GM19467 (cell line): ENCODE results near the gene MYO1G.

Experiments
- ATAC-seq: cut with Tn5 transposase; IDR thresholded peaks from one replicate; pipeline ENCODE4 v1.9.1; 2021; ENCODE audit warnings: mild to moderate bottlenecking, moderate library complexity; ENCODE audit not compliant: unreplicated experiment

The MYO1G gene

DNA sequence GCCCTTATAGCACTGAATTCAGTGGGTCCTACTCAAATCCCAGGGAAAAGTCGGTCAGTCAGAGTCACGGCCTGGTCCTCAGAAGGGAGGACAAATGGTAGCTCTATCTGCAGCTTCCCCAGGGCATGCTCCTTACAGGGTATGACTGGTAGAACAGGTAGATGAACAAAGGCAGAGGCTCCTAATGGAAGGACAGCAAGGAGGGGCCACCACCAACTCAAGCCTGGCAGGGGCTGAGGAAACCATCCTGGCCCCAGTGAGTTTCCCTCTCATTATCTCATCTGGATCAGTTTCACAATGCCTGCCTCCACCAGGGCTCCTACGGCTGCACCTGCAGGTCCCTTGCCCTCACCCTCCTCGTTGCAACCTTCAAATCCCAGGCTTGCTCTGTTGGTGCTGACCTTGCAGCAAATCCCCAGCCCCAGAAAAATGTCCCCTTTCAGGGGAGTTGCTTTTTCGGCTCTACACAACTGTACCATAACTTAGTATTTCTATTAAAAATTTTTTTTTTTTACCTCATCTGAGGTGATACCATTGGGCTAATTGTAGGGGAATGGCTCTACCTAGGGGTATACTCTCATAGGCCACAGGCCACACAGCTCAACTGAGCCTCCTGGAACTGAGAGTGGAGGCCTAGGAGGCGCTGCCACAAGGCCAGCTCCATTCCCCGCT lies 2.4 kb upstream of the MYO1G start:
- ATAC-seq, result no peak

DNA sequence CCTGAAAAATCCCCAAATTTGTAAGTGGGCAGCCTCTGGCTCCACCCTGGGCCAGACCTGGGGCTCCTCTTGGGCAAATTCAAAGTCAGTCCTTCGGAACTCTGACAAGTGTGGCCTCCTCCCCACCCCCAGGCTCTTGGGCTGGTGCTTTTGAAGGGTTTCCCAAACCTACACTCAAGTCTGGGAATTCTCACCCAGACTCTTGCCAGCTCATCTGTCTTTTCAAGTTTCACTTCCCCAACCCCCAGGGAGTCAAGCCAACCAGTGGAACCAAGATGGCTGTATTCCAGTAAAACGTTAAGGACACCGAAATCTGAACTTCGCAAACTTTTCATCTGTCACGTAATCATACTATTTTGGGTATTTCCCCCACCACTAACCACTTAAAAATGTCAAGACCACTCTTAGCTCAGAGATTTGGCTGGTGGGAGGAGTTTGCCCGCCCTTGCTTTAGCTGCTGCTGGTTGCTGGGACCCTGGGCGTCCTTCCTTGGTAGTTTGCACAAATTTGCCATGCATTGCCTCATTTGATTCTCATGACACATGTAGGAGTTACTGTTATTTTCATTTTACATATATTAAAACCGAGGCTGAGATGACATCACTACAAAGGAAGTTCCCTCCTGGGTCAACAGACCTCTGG lies 1.7 kb upstream of the MYO1G start:
- peak; percentile 33 for ATAC-seq

DNA sequence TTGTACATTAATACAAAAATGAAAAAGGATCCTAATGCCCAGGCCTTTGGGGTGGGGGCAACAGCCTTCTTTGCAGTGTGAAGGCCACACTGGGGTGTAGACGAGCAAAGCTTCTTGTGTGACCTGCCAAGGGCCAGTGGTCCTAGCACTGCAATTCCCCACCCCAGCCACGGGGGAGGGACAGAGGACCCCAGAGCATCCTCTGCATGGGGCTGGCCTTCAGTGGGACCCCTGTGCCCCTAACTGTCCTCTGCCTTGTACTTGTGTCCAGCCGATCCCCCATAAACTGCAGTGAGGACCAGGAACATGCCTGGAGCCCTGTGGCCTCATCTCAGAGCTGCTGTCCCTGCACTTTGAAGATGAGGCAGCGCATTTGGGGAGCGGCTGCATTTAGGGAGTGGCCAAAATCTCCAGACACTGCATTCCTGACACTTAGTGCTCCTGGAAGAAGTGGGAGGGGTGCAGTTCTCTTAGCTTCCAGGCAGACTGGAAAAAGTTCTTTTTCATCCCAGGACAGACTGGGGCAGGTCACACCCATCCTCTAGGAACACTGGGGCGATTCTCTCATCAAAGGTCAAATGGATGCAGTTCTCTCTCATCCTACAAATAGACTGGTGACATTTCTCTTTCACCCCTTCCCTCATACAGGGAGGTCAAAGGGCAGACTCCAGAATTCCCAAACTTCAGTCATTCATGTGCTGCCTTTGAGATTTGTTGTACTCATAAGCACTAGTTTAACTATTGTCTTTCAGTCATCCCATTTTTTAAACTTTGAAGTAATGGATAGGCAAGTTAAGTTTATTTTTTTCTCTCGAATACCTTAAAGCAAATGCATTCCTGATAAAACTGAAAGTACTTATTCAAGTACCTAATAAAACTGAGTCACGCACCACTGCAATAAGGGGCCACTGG lies 922 bp upstream of the MYO1G start:
- peak; percentile 7 for ATAC-seq

DNA sequence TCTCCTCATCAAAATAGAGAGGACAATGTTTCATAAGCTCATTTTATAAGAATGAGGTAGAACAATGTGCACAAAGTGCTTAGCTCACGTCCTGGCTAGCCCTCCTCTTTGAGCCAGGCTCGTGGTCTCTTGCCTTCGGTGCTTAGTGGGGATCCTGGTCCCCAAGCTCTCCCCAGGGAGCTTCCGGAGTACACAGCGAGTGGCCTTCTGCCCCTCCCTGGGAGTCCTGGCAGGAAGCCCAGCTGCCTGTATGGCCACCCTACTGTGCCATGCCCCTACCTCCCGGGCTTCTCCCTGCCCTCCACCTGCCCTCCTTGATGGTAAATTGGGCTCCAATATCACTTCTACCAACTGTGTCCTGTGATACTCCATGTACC lies 868 bp downstream of the MYO1G start:
- no peak for ATAC-seq

DNA sequence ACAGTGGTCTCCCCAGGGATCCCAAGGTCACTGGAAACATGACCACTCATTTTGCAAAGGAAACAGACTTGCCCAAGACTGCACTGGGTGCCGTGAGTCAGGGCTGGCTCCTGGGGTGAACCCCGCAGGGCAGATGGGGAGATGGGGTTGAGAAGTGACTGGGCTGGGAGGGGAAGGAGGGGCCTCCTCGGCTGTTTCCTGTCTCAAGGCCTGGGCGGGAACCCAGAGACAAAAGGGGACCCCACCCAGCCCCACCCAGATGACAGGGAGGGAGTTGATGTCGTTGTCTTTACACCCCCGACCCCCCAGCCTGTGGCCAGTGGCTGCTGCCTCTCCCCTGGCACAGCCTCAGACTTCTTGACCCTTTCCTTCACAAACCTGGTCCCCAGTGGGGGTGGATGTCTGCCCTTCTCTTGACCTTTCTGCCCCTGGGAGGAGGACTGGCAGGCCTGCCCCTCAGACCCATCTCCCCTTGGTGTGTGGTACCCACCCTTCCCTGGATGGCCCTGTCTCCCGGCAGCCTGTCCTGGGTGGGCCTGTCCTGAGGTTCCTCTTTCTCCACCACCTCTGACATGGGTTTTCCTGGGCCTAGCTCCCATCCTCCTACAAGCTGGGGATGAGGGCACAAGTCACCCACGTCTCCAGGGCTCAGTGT lies 1.4 kb downstream of the MYO1G start:
- ATAC-seq, result no peak

DNA sequence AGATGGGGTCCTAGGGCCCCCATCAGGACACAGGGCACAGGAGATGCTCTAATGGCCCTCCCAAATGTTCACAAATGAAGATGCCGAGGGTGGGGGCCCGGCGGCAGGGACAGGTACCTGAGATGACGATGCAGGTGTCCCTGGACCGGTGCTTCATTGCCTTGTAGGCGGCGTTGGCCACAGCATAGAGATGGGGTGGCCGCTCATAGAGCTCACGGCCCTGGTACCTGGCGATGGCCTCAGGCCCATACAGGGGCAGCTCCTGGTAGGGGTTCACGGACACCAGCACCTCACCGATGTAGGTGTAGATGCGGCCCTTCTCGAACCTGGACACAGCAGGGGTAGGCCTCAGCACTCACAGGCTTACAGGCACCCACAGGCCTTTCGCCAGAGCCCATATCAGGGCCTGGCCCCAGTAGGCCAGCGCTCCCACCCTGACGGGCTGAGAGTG lies 2.0 kb downstream of the MYO1G start:
- ATAC-seq, result no peak

DNA sequence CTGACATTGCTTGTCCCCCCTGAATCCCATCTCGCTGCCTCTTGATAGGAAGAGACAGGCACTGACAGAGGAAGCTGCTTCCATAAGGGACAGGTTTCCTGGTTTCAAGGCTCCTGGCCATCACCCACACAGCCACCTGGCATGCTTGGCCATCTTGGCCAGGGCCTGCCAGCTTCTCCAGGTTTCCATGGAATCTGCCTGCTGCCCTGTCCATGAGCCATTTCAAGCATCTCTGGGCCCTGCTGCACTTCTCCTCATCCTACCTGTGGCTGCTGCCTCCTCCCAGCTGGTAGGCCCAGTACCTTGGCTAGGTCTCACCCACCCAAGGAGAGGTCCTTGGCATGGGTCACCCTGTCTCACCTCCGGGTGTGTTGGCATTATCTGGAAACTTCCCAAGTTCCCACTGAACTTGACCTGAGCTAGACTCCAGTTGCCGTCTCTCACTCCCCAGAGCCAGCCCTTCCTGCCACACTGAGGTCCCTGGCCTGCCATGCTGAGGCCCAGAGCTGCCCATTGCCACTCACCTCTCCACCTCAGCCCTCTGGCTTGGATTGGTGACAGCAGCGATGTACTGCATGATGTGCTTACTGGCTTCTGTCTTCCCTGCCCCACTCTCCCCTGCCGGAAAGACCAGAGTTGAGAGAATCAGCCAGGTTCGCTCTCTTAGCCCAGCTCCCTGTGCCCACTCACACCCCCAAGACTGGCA lies 2.6 kb downstream of the MYO1G start:
- no peak for ATAC-seq

DNA sequence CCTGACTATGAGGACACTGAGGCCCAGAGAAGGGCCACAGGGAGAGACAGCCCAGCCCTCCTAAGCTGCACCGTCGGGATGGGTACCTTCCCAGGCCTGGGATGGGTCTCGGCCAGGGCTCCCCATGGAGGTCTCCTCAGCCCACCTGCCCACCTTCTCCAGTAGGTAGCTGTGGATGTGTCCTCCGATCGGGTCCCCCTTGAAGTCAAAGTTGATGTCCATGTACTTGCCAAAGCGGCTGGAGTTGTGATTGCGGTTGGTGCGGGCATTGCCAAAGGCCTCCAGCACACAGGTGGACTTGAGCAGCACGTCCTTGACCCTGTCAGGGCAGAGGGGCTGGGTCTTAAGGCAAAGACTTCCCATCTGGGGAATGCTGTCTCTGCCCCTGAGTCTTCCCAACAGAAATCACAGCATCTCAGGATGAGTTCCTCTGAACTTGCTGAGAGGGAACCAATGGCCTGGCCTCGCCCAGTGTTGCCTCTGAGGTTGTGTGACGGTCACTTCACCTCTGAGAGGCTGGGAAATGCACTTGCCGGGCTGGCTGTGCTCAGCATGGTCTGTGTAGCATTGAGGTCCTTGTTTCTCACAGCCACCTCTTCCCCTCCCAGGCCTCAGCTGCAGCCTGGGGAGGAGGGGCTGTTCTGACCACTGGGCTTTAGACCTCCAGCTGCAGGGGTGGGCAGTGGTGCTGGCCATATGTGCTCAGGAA lies 3.3 kb downstream of the MYO1G start:
- ATAC-seq, result no peak

DNA sequence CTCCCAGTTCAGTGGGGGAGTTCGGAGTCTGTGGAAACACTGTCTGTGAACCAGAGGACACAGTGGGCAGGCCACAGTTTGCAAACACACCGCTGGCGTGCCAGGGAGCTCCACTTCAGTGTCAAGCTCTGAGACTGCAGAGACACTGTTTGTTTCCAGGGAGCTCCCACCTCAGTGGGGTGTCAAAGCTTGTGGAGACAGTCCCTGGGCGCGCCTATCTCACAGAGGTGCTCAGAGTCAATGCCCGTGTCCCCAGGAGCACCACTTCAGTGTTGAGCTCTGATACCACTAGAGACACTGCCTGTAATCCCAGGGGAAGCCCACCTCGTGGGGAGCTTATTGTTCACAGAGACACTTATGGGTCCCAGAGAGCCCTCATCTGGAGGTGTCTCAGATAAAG lies 4.3 kb downstream of the MYO1G start:
- ATAC-seq, result no peak

DNA sequence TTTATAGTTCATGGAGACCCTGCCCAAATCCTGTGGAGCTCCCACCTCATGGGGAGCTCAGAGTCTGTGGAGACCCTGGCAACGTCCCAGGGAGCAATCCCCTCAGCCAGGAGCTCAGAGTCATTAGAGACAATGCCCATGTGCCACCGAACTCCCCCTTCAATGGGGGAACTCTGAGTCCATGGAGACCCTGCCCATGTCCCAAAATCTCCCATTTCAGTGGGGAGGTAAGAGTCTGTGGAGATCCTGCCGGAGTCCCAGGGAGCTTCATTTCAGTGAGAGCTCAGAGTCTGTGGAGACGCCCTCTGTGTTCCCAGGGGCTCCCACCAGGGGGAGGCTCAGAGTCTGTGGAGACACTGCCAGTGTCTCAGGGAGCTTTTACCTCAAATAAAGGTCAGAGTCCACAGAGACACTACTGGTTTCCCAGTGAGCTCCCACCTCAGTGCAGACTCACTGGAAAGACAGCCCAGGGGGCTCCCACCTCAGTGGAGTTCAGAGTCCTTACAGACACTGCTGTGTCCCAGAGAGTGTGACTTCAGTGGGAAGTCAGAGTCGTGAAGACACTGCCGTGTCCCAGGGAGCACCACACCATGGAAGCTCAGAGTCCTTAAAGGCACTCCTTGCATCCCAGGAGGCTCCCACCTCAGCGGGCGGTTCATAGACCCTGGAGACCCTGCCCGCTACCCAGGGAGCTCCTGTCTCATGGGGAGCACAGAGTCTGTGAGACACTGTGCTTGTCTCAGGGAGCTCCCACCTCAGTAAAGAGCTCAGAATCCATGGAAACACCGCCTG lies 5.0 kb downstream of the MYO1G start:
- no peak for ATAC-seq

DNA sequence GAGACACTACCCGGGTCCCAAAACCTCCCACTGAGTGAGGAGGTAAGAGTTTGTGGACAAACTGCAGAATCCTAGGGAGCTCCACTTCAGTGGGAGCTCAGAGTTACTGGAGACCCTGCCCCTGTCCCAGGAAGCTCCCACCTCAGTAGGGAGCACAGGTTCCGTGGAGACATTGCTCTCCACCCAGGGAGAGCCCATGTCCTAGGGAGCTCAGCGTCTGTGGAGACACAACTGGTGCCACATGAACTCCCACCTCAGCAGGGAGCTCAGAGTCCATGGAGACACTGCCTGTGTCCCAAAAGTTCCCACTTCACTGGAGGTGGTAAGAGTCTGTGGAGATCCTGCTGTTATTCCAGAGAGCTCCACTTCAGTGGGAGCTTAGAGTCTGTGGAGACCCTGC lies 6.3 kb downstream of the MYO1G start:
- ATAC-seq, result no peak

DNA sequence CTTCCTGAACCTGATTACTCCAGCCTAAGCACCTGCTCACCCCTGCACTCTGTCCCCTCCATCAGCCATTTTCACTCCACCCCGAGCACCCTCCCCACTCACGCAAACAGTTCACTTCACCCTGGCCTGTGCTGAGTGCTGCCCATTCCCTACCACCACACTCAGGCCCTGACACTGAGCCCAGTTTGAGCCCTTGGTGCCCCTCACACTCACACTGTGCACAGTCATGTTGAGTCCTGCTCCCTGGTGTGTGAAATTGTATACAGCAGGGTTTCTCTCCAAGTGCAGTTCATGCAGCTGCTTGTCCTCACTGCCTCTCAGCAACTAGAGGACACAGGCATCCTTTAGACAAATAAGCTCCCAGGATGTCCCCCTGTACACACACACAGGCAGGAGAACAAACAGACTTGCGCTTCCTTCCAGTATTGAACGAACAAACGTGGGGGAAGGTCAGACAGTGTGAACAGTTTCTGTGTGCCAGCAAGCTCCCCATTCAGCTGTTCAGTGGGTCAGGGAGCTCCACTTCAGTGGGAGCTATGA lies 6.8 kb downstream of the MYO1G start:
- ATAC-seq, result no peak

DNA sequence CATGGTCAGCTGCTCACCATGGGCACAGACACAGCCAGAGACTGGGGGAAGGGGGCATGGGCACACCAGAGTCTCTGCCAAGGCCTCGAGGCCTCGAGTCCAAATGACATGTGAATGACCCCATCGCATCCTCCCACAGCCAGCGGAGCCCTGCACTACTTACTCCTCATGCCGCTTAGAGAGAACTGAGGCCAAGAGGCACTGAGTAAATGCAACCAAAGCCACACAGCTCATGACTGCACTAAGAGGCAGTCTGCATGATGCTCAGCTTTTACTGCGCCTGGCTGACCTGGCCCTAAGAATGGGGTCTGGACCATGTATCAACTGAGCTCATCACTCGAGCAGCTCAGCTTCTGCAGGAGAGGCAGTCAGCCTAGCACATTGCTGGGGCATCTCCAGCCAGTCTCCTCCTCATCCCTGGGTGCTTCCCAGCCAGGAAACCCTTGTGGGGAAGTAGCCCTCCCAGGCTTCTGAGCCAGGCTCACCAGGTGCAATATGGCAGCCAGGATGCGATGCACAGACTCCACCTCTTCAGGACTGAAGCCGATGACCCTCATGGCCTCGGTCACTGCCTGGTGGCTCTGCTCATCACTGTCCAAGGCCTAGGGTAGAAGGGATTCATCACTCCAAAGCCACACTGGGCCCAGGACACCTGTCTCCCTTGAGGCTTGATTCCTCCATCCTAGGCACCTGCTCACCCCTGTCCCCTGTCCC lies 7.5 kb downstream of the MYO1G start:
- no peak for ATAC-seq

DNA sequence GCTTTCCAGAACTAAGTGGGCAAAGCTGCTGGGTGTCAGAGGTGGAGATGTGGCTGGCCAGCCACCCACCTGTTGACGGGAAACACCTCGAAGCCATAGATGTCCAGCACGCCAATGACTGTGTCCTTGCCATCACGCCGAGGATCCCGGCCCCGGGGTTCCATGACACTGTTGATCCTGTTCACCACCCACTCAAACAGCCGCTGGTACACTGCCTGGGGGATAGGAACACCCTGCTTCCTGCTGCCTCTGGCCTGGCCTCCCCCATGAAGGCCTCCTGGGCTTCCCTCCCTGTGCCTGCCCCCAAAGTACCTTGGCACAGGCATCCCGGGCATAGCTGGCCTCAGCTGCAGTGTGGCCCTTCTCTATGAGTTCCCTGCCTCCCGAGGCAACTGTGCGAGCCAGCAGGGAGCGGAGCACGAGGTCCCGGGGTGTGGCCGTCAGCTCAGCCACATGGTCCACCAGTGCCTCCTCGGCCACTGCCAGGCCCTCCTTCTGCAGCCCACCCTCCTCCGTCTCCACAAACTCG lies 8.2 kb downstream of the MYO1G start:
- ATAC-seq, result no peak

DNA sequence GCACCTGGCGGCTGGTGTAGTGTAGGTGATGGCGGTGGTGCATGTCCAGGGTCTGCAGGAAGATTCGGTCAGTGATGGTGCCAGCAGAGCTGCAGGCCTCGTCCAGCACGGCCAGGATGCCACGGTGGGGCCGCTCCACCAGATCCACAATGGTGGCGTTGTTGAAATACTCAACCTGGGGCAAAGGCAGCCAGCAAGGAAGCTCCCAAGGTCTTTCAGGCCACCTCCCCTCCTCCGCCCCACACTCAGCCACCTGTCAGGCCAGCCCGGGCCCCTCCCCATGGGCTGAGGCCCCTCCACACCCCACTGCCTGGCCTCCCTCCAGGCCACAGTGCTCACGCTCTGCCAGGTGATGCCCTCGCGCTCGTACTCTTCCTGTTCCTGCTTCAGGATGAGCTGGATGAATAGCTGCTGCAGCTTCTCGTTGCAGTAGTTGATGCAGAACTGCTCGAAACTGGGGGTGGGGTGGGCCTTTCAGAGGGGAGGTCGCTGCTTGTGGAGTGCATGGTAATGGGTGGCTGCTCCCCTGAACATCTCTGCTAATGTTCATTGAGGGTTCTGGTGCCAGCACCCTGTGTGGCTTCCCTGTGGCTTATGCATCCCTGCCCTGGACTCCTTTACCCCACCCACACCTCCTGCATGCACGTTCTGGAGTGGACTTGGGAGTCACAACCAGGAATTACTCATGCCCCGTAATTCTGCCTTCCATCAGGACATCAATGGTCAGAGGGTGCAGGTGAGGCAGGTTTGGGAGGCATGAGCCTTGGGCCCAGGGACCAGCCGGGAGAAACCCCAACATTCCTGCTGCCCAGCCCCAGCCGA lies 8.9 kb downstream of the MYO1G start:
- no peak for ATAC-seq

DNA sequence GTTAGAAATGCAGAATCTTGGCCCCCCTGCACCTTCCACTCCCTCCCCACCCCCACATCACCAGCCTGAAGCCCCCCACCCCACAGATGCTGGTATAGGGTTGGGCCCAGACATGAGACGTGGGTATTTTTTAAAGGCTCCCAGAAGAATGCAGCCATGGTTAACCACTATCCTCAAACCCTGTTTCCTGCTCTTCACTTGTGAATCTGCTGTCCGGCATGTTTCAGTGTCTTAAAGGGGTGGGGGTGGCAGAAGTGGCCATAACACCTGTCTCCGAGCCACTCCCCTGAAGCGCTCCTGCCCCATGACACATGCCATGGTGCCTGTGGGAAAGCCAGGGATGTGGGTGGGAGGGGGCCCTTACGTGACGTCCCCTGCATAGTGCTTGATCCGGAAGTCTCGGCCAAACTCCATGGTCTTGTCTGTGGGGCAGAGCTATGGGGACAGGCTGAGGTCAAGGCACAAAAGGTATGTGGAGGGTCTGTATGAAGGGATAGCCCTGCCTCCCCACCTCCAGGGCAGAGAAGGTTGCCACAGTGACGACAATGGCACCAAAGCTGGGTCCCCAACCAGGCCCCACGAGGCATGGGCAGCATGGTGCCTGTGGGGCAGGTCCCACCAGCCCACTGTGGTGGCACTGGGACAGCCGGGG lies 9.6 kb downstream of the MYO1G start:
- no peak for ATAC-seq
